Astrocyte of the hippocampus (primary cell): Measurements from ENCODE around the gene AQP5.
A peak's percentile ranks its signal among the peaks of the same experiment; 100 is the strongest.

ENCODE experiments used
- DNase-seq: peaks from one replicate; pipeline ENCODE4 v3.0.0; 2011; ENCODE audit warnings: low read depth, low spot score

The AQP5 gene

DNA sequence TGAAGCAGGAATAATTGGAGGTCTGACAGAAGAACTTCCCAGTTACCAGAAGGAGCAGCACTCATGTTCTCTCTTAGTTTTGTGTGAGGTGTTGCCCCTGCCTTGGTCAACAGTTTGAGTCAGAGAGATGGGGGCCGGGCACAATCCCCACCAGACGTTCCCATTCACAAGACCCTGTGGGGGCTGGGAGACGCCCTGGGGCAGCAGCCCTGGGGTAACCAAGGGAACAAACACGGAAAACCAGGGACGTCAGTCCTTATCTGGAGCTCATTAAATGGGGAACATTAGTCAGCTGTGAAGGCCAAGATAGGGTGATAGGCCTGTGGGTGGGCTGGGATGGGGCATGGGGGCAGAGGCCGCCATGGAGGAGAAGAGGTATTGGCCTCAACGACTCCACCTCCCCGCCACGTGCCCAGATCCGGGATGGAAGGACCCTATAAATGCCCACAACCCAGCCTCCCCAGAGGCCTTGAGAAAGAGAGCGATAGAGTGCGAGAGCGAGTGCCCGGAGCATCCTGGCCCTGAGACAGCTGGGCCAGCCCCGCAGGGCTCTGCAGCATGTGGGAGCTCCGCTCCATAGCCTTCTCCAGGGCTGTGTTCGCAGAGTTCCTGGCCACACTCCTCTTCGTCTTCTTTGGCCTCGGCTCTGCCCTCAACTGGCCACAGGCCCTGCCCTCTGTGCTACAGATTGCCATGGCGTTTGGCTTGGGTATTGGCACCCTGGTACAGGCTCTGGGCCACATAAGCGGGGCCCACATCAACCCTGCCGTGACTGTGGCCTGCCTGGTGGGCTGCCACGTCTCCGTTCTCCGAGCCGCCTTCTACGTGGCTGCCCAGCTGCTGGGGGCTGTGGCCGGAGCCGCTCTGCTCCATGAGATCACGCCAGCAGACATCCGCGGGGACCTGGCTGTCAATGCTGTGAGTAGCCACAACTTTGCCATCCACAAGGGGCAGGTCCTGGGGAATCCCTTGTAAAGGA, 11.1 kb upstream of the AQP5 start, which contains the start of gene AQP2:
AQP2 (plus strand) TSS at position 465 of the 979 bp plus-strand sequence; CDS start at position 559, 94 bp downstream.
- peak; percentile 33 for DNase-seq

DNA sequence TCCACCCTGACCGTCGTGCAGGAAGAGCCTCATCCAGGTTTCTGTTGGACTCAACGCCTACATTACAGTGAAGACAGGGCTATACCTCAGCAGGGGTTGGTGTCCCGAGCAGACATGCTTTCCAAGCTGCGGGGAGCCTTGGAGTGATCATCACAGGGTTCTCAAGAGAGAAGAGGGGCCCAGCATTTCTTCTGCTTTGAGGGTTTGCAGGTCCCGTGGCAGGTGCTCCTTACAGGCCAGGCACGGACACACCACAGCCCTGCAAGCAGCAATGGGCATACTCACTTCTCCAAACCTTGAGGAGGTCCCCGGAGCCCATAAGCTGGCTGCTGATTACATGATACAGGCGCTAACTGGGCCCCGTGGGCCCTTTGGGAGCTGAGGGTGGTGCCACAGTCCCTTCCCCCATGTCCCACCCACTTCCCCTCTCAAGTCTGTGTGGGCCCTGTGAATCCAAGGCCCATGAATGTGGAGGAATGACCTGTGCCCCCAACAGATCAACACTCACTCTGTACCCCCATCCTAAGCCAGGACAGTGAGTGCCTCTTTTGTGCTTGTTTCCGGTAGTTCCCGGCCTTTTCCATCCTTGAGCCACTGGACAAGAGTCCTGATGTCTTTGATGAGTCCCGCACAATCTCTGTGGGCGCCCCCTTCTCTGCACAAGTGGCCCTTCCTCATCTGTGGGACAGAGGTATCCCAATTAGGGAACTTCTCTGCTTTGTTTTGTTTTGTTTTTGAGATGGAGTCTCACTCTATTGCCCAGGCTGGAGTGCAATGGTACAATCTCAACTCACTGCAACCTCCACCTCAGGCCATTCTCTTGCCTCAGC, 10.0 kb upstream of the AQP5 start:
- DNase-seq: no peak

GRCh38 chr12:49952391-49953055, 9.1 kb upstream of the AQP5 start:
- DNase-seq: no peak

GRCh38 chr12:49953151-49953550, 8.5 kb upstream of the AQP5 start:
- no peak for DNase-seq

GRCh38 chr12:49953961-49954846, 7.5 kb upstream of the AQP5 start:
- DNase-seq: no peak

GRCh38 chr12:49954863-49955830, 6.5 kb upstream of the AQP5 start:
- no peak for DNase-seq

DNA sequence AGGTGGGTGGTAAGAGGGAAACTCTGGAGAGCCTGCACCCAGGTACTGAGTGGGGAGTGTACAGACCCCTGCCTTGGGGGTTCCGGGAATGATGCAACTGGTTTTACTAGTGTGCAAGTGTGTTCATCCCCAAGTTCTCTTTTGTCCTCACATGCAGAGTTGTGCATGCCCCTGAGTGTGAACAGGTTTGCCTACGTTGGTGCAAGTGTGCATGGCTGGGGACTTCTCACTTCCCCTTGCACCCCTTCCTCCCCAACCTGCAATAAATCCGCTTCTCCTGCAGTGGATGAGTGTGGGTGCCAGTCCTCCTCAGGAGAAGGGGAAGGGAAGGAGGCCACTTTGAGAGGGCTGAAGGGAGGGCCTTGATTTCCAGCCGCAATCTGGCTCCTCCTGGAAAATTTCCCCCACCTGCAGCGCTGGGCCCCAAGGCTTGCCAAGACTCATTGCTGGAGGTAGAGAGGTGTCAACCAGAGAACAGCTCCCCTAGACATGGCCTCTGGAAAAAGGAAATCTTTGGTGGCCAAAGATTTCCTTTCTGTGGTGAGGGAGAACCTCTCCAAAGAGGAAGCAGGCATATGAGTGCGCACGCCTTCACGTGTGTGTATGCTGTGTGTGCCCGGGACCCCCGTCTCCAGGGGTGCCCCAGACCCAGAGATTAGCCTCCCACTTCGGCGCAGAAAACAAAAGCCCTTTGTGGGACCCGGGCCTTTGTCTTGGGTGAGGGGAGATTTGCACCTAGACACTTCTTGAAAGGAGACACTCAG, 5.6 kb upstream of the AQP5 start:
- DNase-seq: no peak

- DNase-seq: no peak
Observed at GRCh38 chr12:49956663-49957569, 4.8 kb upstream of the AQP5 start.

DNA sequence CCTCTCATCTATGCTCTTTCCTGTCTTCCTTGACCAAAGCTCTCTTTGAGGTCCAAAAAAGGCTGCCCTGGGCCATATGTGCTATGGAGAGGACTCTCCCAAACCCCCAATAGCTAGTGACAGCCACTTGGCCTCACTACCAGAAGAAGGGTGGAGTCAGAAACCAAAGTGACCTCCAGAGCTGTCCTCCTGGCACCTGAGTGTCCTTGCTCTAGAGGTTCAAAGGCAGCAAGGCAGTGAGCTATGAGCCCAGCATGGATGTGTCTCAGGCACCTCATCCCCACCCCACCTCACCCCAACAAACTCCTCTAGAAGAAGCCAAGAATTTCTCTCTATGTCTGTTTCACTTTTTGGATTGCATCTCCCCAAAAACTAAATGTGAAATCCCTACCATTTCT, 4.1 kb upstream of the AQP5 start:
- no peak for DNase-seq

- DNase-seq: peak; percentile 90
Observed at GRCh38 chr12:49959685-49960473, 1.8 kb upstream of the AQP5 start.

- DNase-seq: no peak
Observed at GRCh38 chr12:49960474-49961110, 1.1 kb upstream of the AQP5 start.

DNA sequence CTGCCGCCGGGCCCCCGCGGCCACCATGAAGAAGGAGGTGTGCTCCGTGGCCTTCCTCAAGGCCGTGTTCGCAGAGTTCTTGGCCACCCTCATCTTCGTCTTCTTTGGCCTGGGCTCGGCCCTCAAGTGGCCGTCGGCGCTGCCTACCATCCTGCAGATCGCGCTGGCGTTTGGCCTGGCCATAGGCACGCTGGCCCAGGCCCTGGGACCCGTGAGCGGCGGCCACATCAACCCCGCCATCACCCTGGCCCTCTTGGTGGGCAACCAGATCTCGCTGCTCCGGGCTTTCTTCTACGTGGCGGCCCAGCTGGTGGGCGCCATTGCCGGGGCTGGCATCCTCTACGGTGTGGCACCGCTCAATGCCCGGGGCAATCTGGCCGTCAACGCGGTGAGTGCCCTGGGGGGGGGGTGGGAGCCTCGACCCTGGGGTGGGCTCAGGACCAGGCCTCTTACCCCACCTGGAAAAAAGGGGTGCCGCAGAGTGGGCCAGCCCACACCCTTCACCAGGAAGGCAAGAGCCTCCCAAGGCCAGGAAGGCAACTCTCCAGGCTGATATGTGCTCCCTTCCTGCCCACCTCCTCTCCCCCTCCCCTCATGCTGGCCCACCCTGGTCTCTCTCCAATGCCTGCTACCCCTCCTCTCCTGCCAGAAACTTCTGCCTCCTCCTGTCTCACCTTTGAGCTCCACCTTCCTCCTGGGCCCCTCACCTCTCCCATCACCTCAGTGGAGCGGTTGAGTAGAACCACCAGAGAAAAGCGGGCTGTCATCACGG, 507 bp downstream of the AQP5 start:
- no peak for DNase-seq

DNA sequence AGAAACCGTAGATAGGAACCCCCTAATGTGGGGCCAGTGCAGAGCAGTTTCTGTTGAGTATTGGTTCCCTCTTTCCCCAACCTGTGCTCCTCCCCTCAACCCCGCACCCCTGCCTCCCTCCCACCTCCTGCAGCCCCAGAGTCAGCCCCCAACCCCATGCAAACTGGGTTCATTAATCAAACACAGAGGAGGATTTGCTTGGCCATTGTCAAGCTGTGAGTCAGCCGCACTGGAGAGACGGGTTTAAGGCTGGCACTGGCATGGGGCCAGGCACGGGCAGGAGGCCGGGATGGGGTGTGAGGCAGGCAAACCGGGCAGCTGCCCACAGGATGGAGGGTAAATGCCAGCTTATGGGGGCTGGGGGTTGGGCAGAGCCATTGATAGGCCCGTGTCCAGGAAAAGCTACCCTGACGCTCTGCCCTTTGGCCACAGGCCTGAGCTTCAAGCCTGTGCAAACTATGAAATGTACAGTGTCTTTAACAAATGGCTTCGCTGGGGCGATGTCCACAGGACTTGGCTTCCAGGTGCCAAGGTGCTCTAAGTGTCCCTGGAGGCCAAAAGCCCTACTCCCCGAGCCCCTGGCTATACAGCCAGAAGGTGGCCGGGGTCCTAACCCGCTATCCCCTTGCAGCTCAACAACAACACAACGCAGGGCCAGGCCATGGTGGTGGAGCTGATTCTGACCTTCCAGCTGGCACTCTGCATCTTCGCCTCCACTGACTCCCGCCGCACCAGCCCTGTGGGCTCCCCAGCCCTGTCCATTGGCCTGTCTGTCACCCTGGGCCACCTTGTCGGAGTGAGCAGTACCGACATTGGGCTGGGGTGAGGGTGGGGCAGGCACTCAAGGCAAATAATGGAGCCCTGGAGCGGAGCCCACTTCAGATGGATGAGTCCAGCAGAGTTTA, 1.4 kb downstream of the AQP5 start:
- peak; percentile 88 for DNase-seq

- no peak for DNase-seq
Observed at GRCh38 chr12:49963976-49964815, 2.5 kb downstream of the AQP5 start.
